ENCODE measurements around the gene CLTB. TPM values are rescaled to one million over a fixed set of nuclear protein-coding genes. Genes with fewer than 3 reads are reported as not detected.

Gene CLTB
- polyA plus RNA-seq, 4 donors = 160 to 359 (median 263) TPM

GRCh38 chr5:176387384-176387925 lies 28.9 kb downstream of the CLTB start:
- WGBS, 3 donors = 32 to 35% (median 35%) methylated on average over 8 of the region's 8 CpGs
- H3K4me3 ChIP-seq (ENCODE audit: low read depth in 1 of 3, low read length in 3 of 3) = peak overlapping the region; percentile 34 to 90 (median 78)
- no peak for DNase-seq
- no peak overlapping the region for H3K27ac ChIP-seq (ENCODE audit: low read depth in 1 of 3, low read length in 2 of 3)
- FAIRE-seq = no peak
- no peaks in the 10 kb centered on the region for H3K9me3 ChIP-seq (ENCODE audit: control insufficient read depth in 2 of 2, insufficient read depth in 1 of 2, low read depth in 1 of 2, low read length in 1 of 2)
- H3K36me3 ChIP-seq (ENCODE audit: control insufficient read depth in 3 of 3, insufficient read depth in 2 of 3, low read depth in 1 of 3, low read length in 3 of 3) = peaks cover 6 to 57% (median 18%) of the 10 kb centered on the region in 3 donors
- peaks cover 4 to 12% (median 5%) of the 10 kb centered on the region in 3 donors for H3K4me1 ChIP-seq (ENCODE audit: control insufficient read depth in 3 of 3, insufficient read depth in 2 of 3, low read depth in 1 of 3, low read length in 2 of 3)
- H3K27me3 ChIP-seq (ENCODE audit: control insufficient read depth in 3 of 3, insufficient read depth in 3 of 3, low read length in 3 of 3) = no peaks in the 10 kb centered on the region

GRCh38 chr5:176386491-176386890 lies 29.8 kb downstream of the CLTB start:
- peaks cover 9 to 56% (median 21%) of the 10 kb centered on the region in 3 donors for H3K36me3 ChIP-seq (ENCODE audit: control insufficient read depth in 3 of 3, insufficient read depth in 2 of 3, low read depth in 1 of 3, low read length in 3 of 3)
- peaks cover 4 to 12% (median 5%) of the 10 kb centered on the region in 3 donors for H3K4me1 ChIP-seq (ENCODE audit: control insufficient read depth in 3 of 3, insufficient read depth in 2 of 3, low read depth in 1 of 3, low read length in 2 of 3)
- FAIRE-seq = no peak

GRCh38 chr5:176384991-176385390 lies 31.3 kb downstream of the CLTB start:
- Histone ChIP-seq H3K36me3 (ENCODE audit: control insufficient read depth in 3 of 3, insufficient read depth in 2 of 3, low read depth in 1 of 3, low read length in 3 of 3) (peaks cover 9 to 53% (median 21%) of the 10 kb centered on the region in 3 donors), H3K4me3 (ENCODE audit: low read depth in 1 of 3, low read length in 3 of 3) (no peak overlapping the region), H3K9me3 (ENCODE audit: control insufficient read depth in 2 of 2, insufficient read depth in 1 of 2, low read depth in 1 of 2, low read length in 1 of 2) (no peaks in the 10 kb centered on the region), H3K4me1 (ENCODE audit: control insufficient read depth in 3 of 3, insufficient read depth in 2 of 3, low read depth in 1 of 3, low read length in 2 of 3) (peaks cover 4 to 12% (median 5%) of the 10 kb centered on the region in 3 donors), H3K27ac (ENCODE audit: low read depth in 1 of 3, low read length in 2 of 3) (no peak overlapping the region), H3K27me3 (ENCODE audit: control insufficient read depth in 3 of 3, insufficient read depth in 3 of 3, low read length in 3 of 3) (no peaks in the 10 kb centered on the region)
- FAIRE-seq (no peak), DNase-seq (no peak)
- WGBS, 3 donors = 85 to 94% (median 93%) methylated on average over 12 of the region's 12 CpGs

More at GRCh38 chr5:176386491-176386890, 29.8 kb downstream of the CLTB start:
- H3K27ac ChIP-seq (ENCODE audit: low read depth in 1 of 3, low read length in 2 of 3) = no peak overlapping the region
- no peak for DNase-seq
- 48 to 75% (median 69%) methylated on average over 1 of the region's 1 CpG for WGBS, 3 donors
- no peaks in the 10 kb centered on the region for H3K27me3 ChIP-seq (ENCODE audit: control insufficient read depth in 3 of 3, insufficient read depth in 3 of 3, low read length in 3 of 3)
- no peak overlapping the region for H3K4me3 ChIP-seq (ENCODE audit: low read depth in 1 of 3, low read length in 3 of 3)
- no peaks in the 10 kb centered on the region for H3K9me3 ChIP-seq (ENCODE audit: control insufficient read depth in 2 of 2, insufficient read depth in 1 of 2, low read depth in 1 of 2, low read length in 1 of 2)

- Histone ChIP-seq H3K36me3 (ENCODE audit: control insufficient read depth in 3 of 3, insufficient read depth in 2 of 3, low read depth in 1 of 3, low read length in 3 of 3) (peaks cover 9 to 53% (median 21%) of the 10 kb centered on the region in 3 donors), H3K9me3 (ENCODE audit: control insufficient read depth in 2 of 2, insufficient read depth in 1 of 2, low read depth in 1 of 2, low read length in 1 of 2) (no peaks in the 10 kb centered on the region), H3K27ac (ENCODE audit: low read depth in 1 of 3, low read length in 2 of 3) (no peak overlapping the region), H3K27me3 (ENCODE audit: control insufficient read depth in 3 of 3, insufficient read depth in 3 of 3, low read length in 3 of 3) (no peaks in the 10 kb centered on the region), H3K4me1 (ENCODE audit: control insufficient read depth in 3 of 3, insufficient read depth in 2 of 3, low read depth in 1 of 3, low read length in 2 of 3) (peaks cover 4 to 9% (median 5%) of the 10 kb centered on the region in 3 donors), H3K4me3 (ENCODE audit: low read depth in 1 of 3, low read length in 3 of 3) (no peak overlapping the region)
- DNase-seq (no peak), FAIRE-seq (no peak)
- WGBS, 3 donors = 92 to 97% (median 93%) methylated on average over 8 of the region's 8 CpGs
These were observed 31.9 kb downstream of the CLTB start for GRCh38 chr5:176384366-176384930.

DNA sequence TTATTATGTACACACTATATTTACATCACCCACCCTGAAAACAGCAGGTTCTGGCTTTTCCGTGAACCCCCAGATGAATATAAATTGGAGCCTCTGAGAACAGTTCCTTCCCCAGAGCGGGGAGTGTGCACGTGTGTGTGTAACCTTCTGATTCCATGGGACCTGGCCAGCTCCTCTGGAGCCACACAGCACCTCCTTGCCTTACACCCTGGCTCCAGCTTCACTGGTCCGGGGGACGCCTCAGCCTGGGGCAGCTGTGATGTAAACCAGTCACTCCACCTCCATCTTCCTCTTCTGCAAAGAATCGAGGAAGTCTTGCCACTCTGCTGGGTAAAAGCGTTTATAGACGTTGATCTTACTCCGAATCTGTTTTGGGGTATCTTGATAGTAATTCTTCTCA lies 32.4 kb downstream of the CLTB start:
- no peaks in the 10 kb centered on the region for H3K9me3 ChIP-seq (ENCODE audit: control insufficient read depth in 2 of 2, insufficient read depth in 1 of 2, low read depth in 1 of 2, low read length in 1 of 2)
- WGBS, 3 donors = 84 to 88% (median 86%) methylated on average over 9 of the region's 9 CpGs
- H3K4me3 ChIP-seq (ENCODE audit: low read depth in 1 of 3, low read length in 3 of 3) = no peak overlapping the region
- DNase-seq = no peak
- FAIRE-seq = no peak
- no peak overlapping the region for H3K27ac ChIP-seq (ENCODE audit: low read depth in 1 of 3, low read length in 2 of 3)
- no peaks in the 10 kb centered on the region for H3K27me3 ChIP-seq (ENCODE audit: control insufficient read depth in 3 of 3, insufficient read depth in 3 of 3, low read length in 3 of 3)
- peaks cover 4 to 9% (median 5%) of the 10 kb centered on the region in 3 donors for H3K4me1 ChIP-seq (ENCODE audit: control insufficient read depth in 3 of 3, insufficient read depth in 2 of 3, low read depth in 1 of 3, low read length in 2 of 3)
- H3K36me3 ChIP-seq (ENCODE audit: control insufficient read depth in 3 of 3, insufficient read depth in 2 of 3, low read depth in 1 of 3, low read length in 3 of 3) = peaks cover 9 to 53% (median 21%) of the 10 kb centered on the region in 3 donors

DNA sequence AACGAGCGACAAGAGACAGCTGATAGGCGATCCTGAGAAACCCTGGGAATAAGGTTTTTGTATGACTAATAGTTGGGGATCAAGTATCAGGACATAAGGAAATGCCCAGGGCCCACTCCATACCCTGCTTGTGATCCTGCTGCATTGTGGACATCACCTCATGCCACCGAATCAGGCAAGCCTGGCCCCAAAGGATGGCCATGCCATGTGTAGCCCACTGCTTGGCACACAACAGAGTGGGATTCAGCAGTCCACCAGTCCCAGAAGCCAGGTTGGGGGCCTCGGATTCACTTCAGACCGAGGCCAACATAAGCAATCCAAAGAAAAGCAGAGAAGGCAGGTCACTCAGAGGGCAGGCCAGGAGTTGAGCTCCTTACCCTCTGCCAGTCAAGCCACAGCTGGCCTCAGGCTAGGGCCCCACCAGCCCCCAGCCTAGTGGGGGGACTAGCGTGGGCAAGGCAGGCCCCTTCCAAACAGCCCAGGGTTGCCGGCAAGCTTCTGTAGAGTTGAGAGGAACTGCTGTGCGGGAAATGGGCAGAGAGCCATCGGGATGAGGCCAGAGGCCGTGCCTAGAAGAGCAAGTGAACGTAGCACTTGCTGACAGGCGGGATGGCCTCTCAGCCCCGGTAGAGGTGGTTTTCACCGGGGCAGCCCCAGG lies 33.0 kb downstream of the CLTB start:
- H3K36me3 ChIP-seq (ENCODE audit: control insufficient read depth in 3 of 3, insufficient read depth in 2 of 3, low read depth in 1 of 3, low read length in 3 of 3) = peaks cover 9 to 53% (median 21%) of the 10 kb centered on the region in 3 donors
- WGBS, 3 donors = 85 to 94% (median 92%) methylated on average over 15 of the region's 15 CpGs
- FAIRE-seq = no peak

GRCh38 chr5:176382721-176383120 lies 33.6 kb downstream of the CLTB start:
- H3K36me3 ChIP-seq (ENCODE audit: control insufficient read depth in 3 of 3, insufficient read depth in 2 of 3, low read depth in 1 of 3, low read length in 3 of 3) = peaks cover 9 to 53% (median 21%) of the 10 kb centered on the region in 3 donors
- DNase-seq = no peak

More for the DNA sequence above, 33.0 kb downstream of the CLTB start:
- no peaks in the 10 kb centered on the region for H3K27me3 ChIP-seq (ENCODE audit: control insufficient read depth in 3 of 3, insufficient read depth in 3 of 3, low read length in 3 of 3)
- no peak overlapping the region for H3K27ac ChIP-seq (ENCODE audit: low read depth in 1 of 3, low read length in 2 of 3)
- H3K4me3 ChIP-seq (ENCODE audit: low read depth in 1 of 3, low read length in 3 of 3) = no peak overlapping the region
- no peak for DNase-seq
- H3K9me3 ChIP-seq (ENCODE audit: control insufficient read depth in 2 of 2, insufficient read depth in 1 of 2, low read depth in 1 of 2, low read length in 1 of 2) = no peaks in the 10 kb centered on the region
- H3K4me1 ChIP-seq (ENCODE audit: control insufficient read depth in 3 of 3, insufficient read depth in 2 of 3, low read depth in 1 of 3, low read length in 2 of 3) = peaks cover 4 to 9% (median 5%) of the 10 kb centered on the region in 3 donors

GRCh38 chr5:176381979-176382378 lies 34.4 kb downstream of the CLTB start:
- Histone ChIP-seq H3K9me3 (ENCODE audit: control insufficient read depth in 2 of 2, insufficient read depth in 1 of 2, low read depth in 1 of 2, low read length in 1 of 2) (no peaks in the 10 kb centered on the region), H3K36me3 (ENCODE audit: control insufficient read depth in 3 of 3, insufficient read depth in 2 of 3, low read depth in 1 of 3, low read length in 3 of 3) (peaks cover 9 to 53% (median 21%) of the 10 kb centered on the region in 3 donors), H3K27me3 (ENCODE audit: control insufficient read depth in 3 of 3, insufficient read depth in 3 of 3, low read length in 3 of 3) (no peaks in the 10 kb centered on the region), H3K27ac (ENCODE audit: low read depth in 1 of 3, low read length in 2 of 3) (no peak overlapping the region), H3K4me3 (ENCODE audit: low read depth in 1 of 3, low read length in 3 of 3) (no peak overlapping the region), H3K4me1 (ENCODE audit: control insufficient read depth in 3 of 3, insufficient read depth in 2 of 3, low read depth in 1 of 3, low read length in 2 of 3) (peaks cover 0 to 2% (median 2%) of the 10 kb centered on the region in 3 donors)
- FAIRE-seq = no peak
- WGBS, 3 donors = 88 to 94% (median 92%) methylated on average over 3 of the region's 3 CpGs
- DNase-seq = no peak

More at GRCh38 chr5:176382721-176383120, 33.6 kb downstream of the CLTB start:
- H3K9me3 ChIP-seq (ENCODE audit: control insufficient read depth in 2 of 2, insufficient read depth in 1 of 2, low read depth in 1 of 2, low read length in 1 of 2) = no peaks in the 10 kb centered on the region
- no peak overlapping the region for H3K27ac ChIP-seq (ENCODE audit: low read depth in 1 of 3, low read length in 2 of 3)
- 76 to 96% (median 90%) methylated on average over 3 of the region's 3 CpGs for WGBS, 3 donors
- H3K4me1 ChIP-seq (ENCODE audit: control insufficient read depth in 3 of 3, insufficient read depth in 2 of 3, low read depth in 1 of 3, low read length in 2 of 3) = peaks cover 4 to 9% (median 5%) of the 10 kb centered on the region in 3 donors
- no peak overlapping the region for H3K4me3 ChIP-seq (ENCODE audit: low read depth in 1 of 3, low read length in 3 of 3)
- no peaks in the 10 kb centered on the region for H3K27me3 ChIP-seq (ENCODE audit: control insufficient read depth in 3 of 3, insufficient read depth in 3 of 3, low read length in 3 of 3)
- FAIRE-seq = no peak

Measured in small intestine (tissue), 7 donors.